HEK293 (cell line): ENCODE measurements around the gene CRYZL1.

Source experiments
- BCL11A ChIP-seq: fragments of 450-650 bp; formaldehyde crosslinking; IDR thresholded peaks from 2 replicates; pipeline ENCODE4 v1.5.1; 2016; ENCODE audit warnings: low read depth, missing biosample characterization, missing genetic modification characterization
- HOXA7 ChIP-seq: sonication (generic); formaldehyde crosslinking; IDR thresholded peaks from 2 replicates; pipeline ENCODE4 v1.8.1; 2022; ENCODE audit warnings: missing genetic modification reagents, borderline replicate concordance
- KLF16 ChIP-seq: fragments of 450-650 bp; formaldehyde crosslinking; IDR thresholded peaks from 2 replicates; pipeline ENCODE4 v1.5.1; 2017; ENCODE audit warnings: missing biosample characterization, missing genetic modification characterization
- MYNN ChIP-seq: fragments of 450-650 bp; formaldehyde crosslinking; IDR thresholded peaks from 2 replicates; pipeline ENCODE4 v1.5.1; 2016; ENCODE audit warnings: missing biosample characterization, missing genetic modification characterization, borderline replicate concordance
- ZBTB20 ChIP-seq: fragments of 450-650 bp; formaldehyde crosslinking; IDR thresholded peaks from 2 replicates; pipeline ENCODE4 v1.5.1; 2016; ENCODE audit warnings: missing biosample characterization, missing genetic modification characterization
- ZEB2 ChIP-seq: fragments of 450-650 bp; formaldehyde crosslinking; IDR thresholded peaks from 2 replicates; pipeline ENCODE4 v1.5.1; 2016; ENCODE audit warnings: missing biosample characterization, missing genetic modification characterization
- ZIC2 ChIP-seq: fragments of 450-650 bp; formaldehyde crosslinking; IDR thresholded peaks from 2 replicates; pipeline ENCODE4 v1.5.1; 2016; ENCODE audit warnings: missing biosample characterization, missing genetic modification characterization
- ZNF266 ChIP-seq: fragments of 450-650 bp; formaldehyde crosslinking; IDR thresholded peaks from 2 replicates; pipeline ENCODE4 v1.5.1; 2016; ENCODE audit warnings: missing biosample characterization, missing genetic modification characterization, low read depth
- ZNF274 ChIP-seq, 2 experiments: fragments of 200-500 bp in 1 of 2; fragments of 450-650 bp in 1 of 2; sonication (Bioruptor generic) in 1 of 2; formaldehyde crosslinking in 1 of 2; IDR thresholded peaks; 2 replicates each; pipeline versions ENCODE4 v1.5.1 to v1.6.1; 2014 to 2016; ENCODE audit warnings: borderline replicate concordance in 1 of 2, inconsistent platforms in 1 of 2, low read length in 1 of 2, missing biosample characterization in 1 of 2, missing genetic modification characterization in 1 of 2
- ZNF416 ChIP-seq: fragments of 450-650 bp; formaldehyde crosslinking; IDR thresholded peaks from 2 replicates; pipeline ENCODE4 v1.5.1; 2016; ENCODE audit warnings: missing biosample characterization, missing genetic modification characterization
- ZNF48 ChIP-seq: fragments of 450-650 bp; formaldehyde crosslinking; IDR thresholded peaks from 2 replicates; pipeline ENCODE4 v1.5.1; 2016; ENCODE audit warnings: missing biosample characterization, missing genetic modification characterization
- ZNF510 ChIP-seq: fragments of 450-650 bp; formaldehyde crosslinking; IDR thresholded peaks from 2 replicates; pipeline ENCODE4 v1.5.1; 2018; ENCODE audit warnings: mild to moderate bottlenecking, missing genetic modification characterization, missing biosample characterization; ENCODE audit not compliant: insufficient replicate concordance
- ZNF544 ChIP-seq: fragments of 450-650 bp; formaldehyde crosslinking; IDR thresholded peaks from 2 replicates; pipeline ENCODE4 v1.5.0; 2017; ENCODE audit warnings: missing biosample characterization, missing genetic modification characterization
- ZNF549 ChIP-seq: fragments of 450-650 bp; IDR thresholded peaks from 2 replicates; pipeline ENCODE4 v1.5.1; 2018; ENCODE audit warnings: missing biosample characterization, missing genetic modification characterization, mild to moderate bottlenecking, inconsistent platforms, moderate library complexity
- ZNF621 ChIP-seq: fragments of 450-650 bp; formaldehyde crosslinking; IDR thresholded peaks from 2 replicates; pipeline ENCODE4 v1.5.1; 2017; ENCODE audit warnings: missing biosample characterization, missing genetic modification characterization
- ZNF664 ChIP-seq: fragments of 450-650 bp; formaldehyde crosslinking; IDR thresholded peaks from 2 replicates; pipeline ENCODE4 v1.5.1; 2016; ENCODE audit warnings: missing biosample characterization, missing genetic modification characterization
- ZNF670 ChIP-seq: fragments of 450-650 bp; formaldehyde crosslinking; IDR thresholded peaks from 2 replicates; pipeline ENCODE4 v1.5.1; 2016; ENCODE audit warnings: missing biosample characterization, missing genetic modification characterization, low read depth
- ZNF707 ChIP-seq: fragments of 450-650 bp; formaldehyde crosslinking; IDR thresholded peaks from 2 replicates; pipeline ENCODE4 v1.5.1; 2016; ENCODE audit warnings: missing biosample characterization, missing genetic modification characterization
- TF ChIP-seq, protein P1 (sequence below): fragments of 450-650 bp; formaldehyde crosslinking; IDR thresholded peaks from 2 replicates; pipeline ENCODE4 v1.5.1; 2016; ENCODE audit warnings: missing biosample characterization, missing genetic modification characterization
- TF ChIP-seq, protein P2 (sequence below): fragments of 450-650 bp; formaldehyde crosslinking; IDR thresholded peaks from 2 replicates; pipeline ENCODE4 v1.5.1; 2016; ENCODE audit warnings: missing biosample characterization, missing genetic modification characterization
- TF ChIP-seq, protein P3 (sequence below): fragments of 450-650 bp; formaldehyde crosslinking; IDR thresholded peaks from 2 replicates; pipeline ENCODE4 v1.5.1; 2016; ENCODE audit warnings: missing biosample characterization, missing genetic modification characterization
- TF ChIP-seq, protein P4 (sequence below): fragments of 450-650 bp; formaldehyde crosslinking; IDR thresholded peaks from 2 replicates; pipeline ENCODE4 v1.5.1; 2016; ENCODE audit warnings: missing biosample characterization, missing genetic modification characterization, low read depth
- TF ChIP-seq, protein P5 (sequence below): sonication (generic); formaldehyde crosslinking; IDR thresholded peaks from 2 replicates; pipeline ENCODE4 v1.8.1; 2022; ENCODE audit warnings: mild to moderate bottlenecking, moderate library complexity, missing genetic modification reagents
- TF ChIP-seq, protein P6 (sequence below): fragments of 450-650 bp; formaldehyde crosslinking; conservative IDR thresholded peaks from 2 replicates; pipeline ENCODE4 v1.5.1; 2016; ENCODE audit warnings: low read depth, missing biosample characterization, missing genetic modification characterization

CRYZL1 gene

DNA sequence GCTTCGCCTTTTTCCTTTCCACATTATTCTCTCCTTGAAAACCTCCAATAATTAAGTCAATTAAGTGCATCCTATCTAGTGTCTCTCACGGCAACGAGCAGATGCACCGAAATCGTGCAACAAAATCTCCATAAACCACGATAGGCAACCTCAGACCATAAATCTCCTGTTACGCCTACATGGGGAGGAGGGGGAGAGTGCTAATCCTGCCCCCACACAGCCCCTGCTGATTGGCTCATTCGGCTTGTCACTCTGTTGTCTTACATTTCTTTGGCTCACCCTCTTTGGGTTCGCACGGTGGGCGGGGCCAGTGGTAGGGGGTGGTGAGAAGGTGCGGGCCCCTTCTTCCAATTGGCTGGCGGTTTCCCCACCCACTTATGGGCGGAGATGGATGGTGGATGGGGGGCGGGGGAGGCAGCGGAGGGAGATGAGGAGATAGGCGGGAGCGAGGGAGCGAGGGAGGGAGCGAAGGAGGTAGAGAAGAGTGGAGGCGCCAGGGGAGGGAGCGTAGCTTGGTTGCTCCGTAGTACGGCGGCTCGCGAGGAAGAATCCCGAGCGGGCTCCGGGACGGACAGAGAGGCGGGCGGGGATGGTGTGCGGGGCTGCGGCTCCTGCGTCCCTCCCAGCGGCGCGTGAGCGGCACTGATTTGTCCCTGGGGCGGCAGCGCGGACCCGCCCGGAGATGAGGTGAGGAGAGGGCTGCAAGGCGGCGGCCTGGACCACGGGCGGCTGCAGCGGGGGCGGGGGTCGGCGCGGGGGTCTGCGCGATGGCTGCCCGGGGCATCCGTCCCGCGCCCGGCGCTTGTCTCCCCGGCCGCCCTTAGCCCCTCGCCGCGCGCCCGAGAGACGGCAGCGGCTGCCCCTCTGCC lies 720 bp upstream of the CRYZL1 start, which contains the start of gene ITSN1 (continued):
- TF ChIP-seq, protein P1, sequence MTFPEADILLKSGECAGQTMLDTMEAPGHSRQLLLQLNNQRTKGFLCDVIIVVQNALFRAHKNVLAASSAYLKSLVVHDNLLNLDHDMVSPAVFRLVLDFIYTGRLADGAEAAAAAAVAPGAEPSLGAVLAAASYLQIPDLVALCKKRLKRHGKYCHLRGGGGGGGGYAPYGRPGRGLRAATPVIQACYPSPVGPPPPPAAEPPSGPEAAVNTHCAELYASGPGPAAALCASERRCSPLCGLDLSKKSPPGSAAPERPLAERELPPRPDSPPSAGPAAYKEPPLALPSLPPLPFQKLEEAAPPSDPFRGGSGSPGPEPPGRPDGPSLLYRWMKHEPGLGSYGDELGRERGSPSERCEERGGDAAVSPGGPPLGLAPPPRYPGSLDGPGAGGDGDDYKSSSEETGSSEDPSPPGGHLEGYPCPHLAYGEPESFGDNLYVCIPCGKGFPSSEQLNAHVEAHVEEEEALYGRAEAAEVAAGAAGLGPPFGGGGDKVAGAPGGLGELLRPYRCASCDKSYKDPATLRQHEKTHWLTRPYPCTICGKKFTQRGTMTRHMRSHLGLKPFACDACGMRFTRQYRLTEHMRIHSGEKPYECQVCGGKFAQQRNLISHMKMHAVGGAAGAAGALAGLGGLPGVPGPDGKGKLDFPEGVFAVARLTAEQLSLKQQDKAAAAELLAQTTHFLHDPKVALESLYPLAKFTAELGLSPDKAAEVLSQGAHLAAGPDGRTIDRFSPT (tag by site-specific recombination) = no peak
- TF ChIP-seq ZNF544 (tag by site-specific recombination) = no peak
- no peak for TF ChIP-seq ZNF266
- no peak for TF ChIP-seq ZNF670
- peak; percentile 91 for TF ChIP-seq KLF16 (tag by site-specific recombination)
- TF ChIP-seq ZNF274 (IDR thresholded peaks at IDR 0.05; ENCODE audit: low read length) = no peak
- TF ChIP-seq ZNF274 (tag by site-specific recombination; IDR thresholded peaks at IDR 0.05; ENCODE audit: borderline replicate concordance) = no peak
- TF ChIP-seq HOXA7 (CRISPR knock-in tag) = no peak
- no peak for TF ChIP-seq ZNF621 (tag by site-specific recombination)
- 0 out of 2 replicates have a peak, but pooled peaks have one; percentile 38 for TF ChIP-seq BCL11A (tag by site-specific recombination)
- TF ChIP-seq ZEB2 (tag by site-specific recombination) = peak; percentile 93
- peak; percentile 46; the same call in 1 of the 2 replicates for TF ChIP-seq ZBTB20 (tag by site-specific recombination)
- TF ChIP-seq, protein P2, sequence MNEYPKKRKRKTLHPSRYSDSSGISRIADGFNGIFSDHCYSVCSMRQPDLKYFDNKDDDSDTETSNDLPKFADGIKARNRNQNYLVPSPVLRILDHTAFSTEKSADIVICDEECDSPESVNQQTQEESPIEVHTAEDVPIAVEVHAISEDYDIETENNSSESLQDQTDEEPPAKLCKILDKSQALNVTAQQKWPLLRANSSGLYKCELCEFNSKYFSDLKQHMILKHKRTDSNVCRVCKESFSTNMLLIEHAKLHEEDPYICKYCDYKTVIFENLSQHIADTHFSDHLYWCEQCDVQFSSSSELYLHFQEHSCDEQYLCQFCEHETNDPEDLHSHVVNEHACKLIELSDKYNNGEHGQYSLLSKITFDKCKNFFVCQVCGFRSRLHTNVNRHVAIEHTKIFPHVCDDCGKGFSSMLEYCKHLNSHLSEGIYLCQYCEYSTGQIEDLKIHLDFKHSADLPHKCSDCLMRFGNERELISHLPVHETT (tag by site-specific recombination) = peak; percentile 94
- TF ChIP-seq, protein P3, sequence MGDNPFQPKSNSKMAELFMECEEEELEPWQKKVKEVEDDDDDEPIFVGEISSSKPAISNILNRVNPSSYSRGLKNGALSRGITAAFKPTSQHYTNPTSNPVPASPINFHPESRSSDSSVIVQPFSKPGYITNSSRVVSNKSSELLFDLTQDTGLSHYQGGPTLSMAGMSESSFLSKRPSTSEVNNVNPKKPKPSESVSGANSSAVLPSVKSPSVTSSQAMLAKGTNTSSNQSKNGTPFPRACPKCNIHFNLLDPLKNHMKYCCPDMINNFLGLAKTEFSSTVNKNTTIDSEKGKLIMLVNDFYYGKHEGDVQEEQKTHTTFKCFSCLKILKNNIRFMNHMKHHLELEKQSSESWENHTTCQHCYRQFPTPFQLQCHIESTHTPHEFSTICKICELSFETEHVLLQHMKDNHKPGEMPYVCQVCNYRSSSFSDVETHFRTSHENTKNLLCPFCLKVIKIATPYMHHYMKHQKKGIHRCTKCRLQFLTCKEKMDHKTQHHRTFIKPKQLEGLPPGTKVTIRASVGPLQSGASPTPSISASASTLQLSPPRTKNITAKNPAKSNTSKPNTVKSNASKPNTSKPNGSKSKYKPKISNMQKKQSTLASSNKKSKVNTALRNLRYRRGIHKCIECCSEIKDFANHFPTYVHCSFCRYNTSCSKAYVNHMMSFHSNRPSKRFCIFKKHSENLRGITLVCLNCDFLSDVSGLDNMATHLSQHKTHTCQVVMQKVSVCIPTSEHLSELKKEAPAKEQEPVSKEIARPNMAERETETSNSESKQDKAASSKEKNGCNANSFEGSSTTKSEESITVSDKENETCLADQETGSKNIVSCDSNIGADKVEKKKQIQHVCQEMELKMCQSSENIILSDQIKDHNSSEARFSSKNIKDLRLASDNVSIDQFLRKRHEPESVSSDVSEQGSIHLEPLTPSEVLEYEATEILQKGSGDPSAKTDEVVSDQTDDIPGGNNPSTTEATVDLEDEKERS (tag by site-specific recombination) = no peak
- no peak for TF ChIP-seq ZNF549 (tag by site-specific recombination)
- TF ChIP-seq, protein P4, sequence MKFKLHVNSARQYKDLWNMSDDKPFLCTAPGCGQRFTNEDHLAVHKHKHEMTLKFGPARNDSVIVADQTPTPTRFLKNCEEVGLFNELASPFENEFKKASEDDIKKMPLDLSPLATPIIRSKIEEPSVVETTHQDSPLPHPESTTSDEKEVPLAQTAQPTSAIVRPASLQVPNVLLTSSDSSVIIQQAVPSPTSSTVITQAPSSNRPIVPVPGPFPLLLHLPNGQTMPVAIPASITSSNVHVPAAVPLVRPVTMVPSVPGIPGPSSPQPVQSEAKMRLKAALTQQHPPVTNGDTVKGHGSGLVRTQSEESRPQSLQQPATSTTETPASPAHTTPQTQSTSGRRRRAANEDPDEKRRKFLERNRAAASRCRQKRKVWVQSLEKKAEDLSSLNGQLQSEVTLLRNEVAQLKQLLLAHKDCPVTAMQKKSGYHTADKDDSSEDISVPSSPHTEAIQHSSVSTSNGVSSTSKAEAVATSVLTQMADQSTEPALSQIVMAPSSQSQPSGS (tag by site-specific recombination) = no peak
- no peak for TF ChIP-seq ZNF416
- TF ChIP-seq ZNF664 (tag by site-specific recombination) = no peak
- no peak for TF ChIP-seq MYNN (tag by site-specific recombination)
- TF ChIP-seq, protein P5, sequence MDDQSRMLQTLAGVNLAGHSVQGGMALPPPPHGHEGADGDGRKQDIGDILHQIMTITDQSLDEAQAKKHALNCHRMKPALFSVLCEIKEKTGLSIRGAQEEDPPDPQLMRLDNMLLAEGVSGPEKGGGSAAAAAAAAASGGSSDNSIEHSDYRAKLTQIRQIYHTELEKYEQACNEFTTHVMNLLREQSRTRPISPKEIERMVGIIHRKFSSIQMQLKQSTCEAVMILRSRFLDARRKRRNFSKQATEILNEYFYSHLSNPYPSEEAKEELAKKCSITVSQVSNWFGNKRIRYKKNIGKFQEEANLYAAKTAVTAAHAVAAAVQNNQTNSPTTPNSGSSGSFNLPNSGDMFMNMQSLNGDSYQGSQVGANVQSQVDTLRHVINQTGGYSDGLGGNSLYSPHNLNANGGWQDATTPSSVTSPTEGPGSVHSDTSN = 0 out of 2 replicates have a peak, but pooled peaks have one; percentile 32
- TF ChIP-seq, protein P6, sequence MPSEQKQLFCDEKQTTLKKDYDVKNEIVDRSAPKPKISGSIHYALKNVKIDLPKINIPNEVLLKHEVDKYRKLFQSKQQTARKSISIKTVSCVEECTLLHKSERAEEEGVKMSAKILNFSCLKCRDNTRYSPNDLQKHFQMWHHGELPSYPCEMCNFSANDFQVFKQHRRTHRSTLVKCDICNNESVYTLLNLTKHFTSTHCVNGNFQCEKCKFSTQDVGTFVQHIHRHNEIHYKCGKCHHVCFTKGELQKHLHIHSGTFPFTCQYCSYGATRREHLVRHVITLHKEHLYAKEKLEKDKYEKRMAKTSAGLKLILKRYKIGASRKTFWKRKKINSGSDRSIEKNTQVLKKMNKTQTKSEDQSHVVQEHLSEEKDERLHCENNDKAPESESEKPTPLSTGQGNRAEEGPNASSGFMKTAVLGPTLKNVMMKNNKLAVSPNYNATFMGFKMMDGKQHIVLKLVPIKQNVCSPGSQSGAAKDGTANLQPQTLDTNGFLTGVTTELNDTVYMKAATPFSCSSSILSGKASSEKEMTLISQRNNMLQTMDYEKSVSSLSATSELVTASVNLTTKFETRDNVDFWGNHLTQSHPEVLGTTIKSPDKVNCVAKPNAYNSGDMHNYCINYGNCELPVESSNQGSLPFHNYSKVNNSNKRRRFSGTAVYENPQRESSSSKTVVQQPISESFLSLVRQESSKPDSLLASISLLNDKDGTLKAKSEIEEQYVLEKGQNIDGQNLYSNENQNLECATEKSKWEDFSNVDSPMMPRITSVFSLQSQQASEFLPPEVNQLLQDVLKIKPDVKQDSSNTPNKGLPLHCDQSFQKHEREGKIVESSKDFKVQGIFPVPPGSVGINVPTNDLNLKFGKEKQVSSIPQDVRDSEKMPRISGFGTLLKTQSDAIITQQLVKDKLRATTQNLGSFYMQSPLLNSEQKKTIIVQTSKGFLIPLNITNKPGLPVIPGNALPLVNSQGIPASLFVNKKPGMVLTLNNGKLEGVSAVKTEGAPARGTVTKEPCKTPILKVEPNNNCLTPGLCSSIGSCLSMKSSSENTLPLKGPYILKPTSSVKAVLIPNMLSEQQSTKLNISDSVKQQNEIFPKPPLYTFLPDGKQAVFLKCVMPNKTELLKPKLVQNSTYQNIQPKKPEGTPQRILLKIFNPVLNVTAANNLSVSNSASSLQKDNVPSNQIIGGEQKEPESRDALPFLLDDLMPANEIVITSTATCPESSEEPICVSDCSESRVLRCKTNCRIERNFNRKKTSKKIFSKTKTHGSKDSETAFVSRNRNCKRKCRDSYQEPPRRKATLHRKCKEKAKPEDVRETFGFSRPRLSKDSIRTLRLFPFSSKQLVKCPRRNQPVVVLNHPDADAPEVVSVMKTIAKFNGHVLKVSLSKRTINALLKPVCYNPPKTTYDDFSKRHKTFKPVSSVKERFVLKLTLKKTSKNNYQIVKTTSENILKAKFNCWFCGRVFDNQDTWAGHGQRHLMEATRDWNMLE (tag by site-specific recombination) = no peak
- TF ChIP-seq ZNF510 = no peak
- no peak; the same call in 1 of the 2 replicates for TF ChIP-seq ZIC2 (tag by site-specific recombination)
- TF ChIP-seq ZNF48 (tag by site-specific recombination) = no peak
- TF ChIP-seq ZNF707 (tag by site-specific recombination) = no peak
